Islet precursor cell (in vitro differentiated cells): Measurements from ENCODE around the gene ABCC12.
A peak's percentile ranks its signal among the peaks of the same experiment; 100 is the strongest.

Experiments used
- DNase-seq: peaks from one replicate; pipeline ENCODE4 v3.0.0-alpha.2; 2018

The ABCC12 gene

DNA sequence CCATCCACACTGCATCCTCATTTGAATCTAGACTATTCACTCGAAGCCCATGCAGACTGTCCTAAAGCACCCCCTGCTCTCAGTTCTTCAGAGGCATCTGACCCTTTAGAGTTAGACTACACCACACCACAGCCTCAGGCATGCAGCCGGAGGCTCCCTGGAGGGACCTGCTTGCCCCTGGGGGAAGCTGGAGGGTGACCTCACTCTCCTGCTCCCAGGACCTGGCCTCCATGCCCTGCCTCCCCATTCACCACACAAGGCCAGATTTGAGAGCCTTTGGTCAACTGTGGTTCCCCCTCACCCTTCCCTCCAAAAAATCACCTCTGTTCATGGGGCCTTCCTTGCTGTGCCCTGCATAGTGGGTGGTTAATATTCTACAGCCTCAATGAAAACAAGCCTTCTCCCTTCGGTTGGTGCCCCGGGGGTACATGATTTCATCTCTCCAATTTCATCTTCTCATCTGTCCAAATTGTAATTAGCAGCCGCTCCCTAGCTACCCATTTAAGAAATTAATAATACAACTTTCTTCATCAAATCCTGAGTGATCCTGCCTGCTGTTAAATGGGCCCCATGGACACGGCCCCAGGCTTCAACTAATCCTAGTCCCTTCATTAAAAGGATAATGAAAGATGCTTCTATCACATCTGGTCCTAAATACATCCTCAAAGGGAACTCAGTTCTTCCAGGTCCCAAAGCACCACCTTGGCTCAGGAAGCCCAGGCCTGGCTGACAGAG is 24.4 kb downstream of the ABCC12 start:
- no peak for DNase-seq

DNA sequence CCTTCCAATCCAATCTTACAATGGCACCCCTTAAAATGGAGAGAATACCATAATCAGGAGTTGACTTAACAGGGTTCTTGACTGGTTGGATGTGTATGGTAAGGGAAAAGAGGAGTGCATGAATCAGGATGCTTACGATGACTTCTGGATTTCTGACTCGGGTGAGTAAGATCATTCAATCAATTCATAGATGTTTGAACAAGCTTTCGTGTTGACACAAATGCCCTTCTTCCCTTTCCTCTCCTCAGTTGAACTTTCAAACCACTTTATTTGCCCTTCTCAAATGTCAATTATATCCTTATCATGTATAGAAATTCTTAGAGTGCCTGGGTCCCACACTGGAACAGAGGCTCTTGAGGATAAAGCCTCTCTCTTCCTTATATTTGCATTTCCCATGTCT is 25.9 kb downstream of the ABCC12 start:
- DNase-seq = no peak

DNA sequence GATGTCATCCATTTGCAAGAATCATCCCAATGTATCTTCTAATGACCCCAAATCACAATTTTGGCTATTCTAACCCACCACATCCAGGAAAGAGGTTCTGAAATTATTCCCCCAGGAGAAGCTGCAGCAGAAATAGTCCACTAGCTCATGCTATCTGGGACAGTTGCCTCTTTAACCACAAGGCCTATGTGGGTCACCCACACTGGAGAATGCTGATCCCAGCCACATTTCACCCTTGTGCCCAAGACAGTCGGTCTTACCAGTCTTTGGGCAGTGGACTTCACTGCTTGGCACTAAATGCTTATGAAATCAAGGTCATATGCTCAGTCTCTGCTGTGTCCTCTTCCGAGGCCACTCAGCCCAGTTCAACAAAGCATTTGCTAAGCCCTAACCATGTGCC is 27.0 kb downstream of the ABCC12 start:
- DNase-seq = no peak

DNA sequence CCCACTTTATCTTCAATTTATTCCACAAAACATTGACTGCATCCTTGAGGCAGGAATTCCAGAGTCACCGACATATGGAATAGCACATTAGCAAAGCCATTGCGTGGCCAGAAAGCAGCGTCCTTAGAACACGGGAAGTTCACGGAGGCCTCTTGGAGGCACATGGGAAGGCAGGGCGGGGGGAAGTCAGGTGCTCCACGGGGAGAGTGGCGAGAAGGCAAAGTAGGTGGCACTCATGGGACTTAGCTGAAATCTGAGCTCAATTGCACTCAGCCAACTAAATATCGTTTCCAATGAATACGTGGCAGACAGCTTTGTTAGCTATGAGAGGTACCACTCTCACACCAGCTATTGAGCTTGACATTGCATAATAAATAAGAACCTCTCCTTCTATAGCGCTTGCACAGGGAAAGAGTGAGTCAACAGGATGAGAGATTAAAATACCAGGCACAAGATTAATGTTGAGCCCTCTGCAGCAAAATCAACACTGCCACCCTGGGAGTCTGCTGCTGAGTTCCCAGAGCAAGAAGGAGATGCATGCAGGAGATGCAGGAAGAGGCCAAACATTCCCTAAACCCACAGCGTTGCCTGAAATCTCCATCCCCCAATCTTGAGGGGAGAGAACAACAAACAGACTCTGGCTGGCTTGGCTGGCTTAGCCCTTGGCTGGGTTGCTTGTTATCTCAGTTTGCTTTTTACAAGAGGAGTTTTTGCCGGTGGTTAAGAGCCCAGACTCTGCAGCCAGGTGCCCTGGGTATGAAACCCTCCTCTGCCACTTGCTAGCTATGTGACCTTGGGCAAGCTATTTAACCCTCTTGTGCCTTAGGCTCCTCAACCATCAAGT is 28.8 kb downstream of the ABCC12 start:
- peak; percentile 85 for DNase-seq

DNA sequence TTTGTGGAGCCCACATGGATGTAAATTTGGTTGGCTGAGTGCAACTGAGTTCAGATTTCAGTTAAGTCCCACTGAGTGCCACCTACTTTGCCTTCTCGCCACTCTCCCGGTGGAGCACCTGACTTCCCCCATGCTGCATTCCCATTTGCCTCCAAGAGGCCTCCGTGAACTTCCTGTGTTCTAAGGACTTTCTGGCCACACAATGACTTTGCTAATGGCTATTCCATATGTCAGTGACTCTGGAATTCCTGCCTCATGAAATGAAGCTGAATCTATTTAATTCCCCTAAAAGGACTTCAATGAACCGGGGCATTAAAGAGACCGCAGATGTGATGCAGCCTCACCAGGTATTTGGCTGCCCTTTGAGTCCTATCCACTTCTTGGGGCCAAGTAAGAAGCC is 29.9 kb downstream of the ABCC12 start:
- DNase-seq = no peak

DNA sequence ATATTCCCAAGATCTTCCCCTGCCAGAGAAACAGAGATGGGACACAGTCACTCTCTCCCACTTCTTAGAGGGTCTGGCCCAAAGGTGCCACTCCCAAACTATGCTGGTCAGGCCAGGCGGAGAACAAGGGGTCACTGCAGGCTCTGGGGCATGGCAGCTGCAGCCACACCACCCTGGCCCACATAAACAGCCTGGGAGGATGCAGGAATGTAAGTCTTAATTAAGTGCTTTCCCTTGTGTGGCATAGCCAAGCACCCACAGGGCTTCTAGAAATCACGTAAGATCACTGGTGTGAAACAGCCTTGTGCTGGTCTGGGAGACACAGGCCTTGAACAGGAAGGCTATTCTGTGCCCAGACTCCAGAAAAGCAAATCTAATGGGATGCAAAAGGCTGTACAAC is 31.5 kb downstream of the ABCC12 start:
- DNase-seq = no peak

DNA sequence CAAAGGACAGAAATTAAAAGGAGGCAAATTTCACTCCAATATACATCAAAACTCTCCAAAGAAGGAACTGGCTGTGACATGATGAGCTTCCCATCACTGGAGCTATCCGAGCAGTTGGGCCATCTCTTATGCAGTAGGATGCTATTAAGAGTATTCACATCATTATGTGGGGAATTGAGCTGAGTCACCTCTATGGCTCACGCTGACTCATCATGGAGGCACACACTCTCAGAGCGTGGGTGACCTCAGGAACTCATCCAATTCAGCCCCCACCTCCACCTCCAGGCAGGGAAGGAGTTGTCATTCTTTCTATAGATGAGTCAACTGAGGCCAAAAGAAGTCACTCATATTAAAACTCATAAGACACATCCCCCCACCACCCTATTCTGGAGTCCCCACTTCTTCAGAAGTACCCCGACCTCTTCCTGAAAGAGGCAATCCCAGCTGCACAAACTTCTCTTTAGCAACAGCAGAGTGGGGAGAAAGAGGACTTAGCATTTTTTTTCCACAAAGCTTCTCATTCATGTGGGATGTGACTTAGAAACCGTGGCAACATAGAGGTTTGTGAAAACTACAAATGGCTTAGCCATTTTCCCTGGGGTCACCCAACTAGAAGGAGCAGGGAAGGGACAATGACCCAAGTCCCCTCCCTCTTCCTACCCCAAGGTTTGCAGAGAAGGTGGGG is 32.5 kb downstream of the ABCC12 start:
- peak; percentile 93 for DNase-seq

DNA sequence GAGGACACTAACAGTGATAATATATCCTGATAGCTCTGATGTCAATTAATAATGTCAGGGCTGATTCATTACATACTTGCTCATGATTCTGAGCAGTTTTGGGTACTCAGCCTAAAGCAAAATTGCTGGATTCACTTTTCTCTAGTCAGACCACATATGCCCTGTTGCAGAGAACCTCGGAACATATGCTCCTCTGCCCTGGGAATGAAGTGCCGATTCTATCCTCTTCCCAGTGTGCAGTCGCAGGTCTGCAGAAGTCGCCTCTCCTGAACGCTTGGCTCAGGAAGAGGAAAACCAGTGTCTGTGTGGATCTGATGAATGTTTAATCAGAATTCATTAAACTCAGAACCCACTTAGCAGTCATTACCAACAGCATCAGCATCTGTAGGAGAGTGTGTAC is 34.5 kb downstream of the ABCC12 start:
- no peak for DNase-seq

DNA sequence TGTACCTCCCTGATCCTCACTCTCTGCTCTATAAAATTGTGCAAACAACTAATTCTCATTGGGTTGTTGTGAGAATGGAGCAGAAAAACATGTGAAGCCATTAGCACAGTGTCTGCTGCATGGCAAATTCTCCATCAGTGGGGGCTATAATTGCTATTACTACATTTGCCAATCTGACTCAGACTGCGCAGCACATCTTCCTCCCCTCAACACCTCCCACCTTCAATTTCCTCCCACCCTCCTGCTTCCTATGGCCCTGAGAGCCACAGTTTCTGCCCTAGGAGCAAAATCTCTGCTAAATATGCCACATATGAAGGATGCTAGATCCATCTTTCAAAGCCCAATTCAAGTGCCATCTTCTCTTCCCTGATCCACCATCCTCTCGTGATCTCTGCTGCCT is 37.0 kb downstream of the ABCC12 start:
- DNase-seq = no peak

DNA sequence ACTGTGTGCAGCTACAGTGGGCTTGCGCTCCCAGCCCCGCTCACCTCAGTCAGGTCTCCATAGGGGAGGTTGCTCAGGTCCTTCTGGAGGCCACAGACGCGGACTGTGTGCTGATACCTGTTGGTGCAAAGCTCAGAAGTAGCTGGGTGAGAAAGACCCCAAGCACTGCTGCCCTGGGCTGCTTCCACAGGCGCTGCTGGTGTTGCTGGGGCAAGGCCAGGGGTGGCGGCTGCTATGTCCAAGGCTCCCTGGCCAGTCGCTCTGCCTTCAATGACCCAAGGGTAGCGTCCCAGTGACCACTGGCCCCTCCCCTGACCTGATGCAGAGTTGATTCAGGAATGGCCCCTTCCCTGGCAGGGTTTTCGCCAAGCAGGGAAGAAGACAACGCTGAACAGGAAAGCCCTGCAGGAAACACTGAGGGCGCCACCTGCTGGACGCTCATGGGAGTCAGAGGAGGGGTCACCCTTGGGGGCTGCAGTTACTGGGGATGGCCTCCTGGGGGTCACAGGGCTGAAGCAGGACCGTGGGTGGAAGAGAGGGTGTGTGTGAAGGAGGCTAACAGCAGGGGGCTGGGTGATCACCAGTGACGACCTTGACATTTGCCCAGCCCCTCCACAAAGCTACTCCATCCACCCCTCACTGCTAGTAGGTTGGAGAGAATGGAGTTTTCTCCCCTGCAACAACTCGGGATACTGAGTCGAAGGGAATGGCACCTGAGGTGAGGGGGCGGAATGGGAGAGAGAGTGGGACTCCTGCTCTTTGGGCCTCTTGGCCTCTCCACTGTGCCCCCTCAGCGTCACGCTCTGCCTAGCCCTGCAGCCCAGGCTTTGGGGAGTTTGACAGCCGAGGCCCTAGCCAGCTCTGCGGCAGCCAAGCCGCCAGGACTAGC is 38.3 kb downstream of the ABCC12 start:
- DNase-seq = peak; percentile 95

DNA sequence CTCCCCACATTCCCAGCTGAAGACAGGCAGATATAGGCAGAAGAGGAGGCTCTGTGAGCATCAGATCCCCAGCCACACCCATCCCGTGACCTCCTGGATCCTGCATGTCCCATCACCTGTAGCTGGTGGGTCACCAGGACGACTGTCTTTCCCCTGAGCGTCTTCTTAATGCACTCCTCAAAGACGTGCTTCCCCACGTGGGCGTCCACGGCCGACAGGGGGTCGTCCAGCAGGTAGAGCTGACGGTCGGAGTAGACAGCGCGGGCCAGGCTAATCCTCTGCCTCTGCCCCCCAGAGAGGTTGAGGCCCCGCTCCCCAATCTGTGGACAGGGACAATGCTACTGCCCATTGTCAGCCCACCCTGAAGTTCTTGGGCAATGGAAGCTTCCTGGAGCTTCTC is 40.5 kb downstream of the ABCC12 start:
- DNase-seq = no peak

DNA sequence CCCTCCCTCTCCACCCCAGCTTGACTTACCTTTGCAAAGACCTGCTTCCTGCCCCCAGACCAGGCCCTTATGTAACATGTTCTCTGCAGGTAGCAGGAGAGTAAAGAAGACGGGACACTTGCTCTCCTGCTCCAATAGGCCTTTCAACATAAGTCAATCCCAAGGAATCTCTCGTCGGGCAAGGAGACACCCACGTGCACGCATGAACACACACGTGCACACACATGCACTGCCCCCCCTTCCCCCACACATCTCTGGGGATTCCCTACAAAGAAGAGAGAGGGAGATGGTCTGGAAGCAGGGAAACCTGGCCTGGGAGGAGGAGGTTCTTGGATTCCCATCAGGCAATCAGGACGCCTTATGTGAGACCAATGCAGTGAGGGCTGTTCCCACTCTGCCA is 41.4 kb downstream of the ABCC12 start:
- no peak for DNase-seq

DNA sequence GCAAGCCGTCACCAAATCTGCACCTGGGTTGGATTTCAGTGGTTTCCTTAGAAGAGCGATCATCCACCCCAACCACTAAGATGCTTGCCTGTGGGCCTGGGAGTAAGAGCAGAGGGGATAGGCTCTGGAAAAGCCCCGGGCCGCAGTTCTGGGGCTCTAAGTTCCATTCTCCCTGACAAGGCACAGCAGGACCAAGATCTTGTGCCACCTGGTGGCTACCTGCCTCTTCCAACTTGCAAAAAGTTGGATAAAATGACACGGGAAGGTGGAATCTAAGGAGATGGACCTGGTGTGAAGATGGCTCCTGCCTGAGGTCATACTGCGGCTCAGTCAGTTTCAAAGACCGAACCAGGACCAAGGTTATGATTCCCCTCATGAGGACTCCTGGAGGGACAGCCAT is 42.3 kb downstream of the ABCC12 start:
- peak; percentile 63 for DNase-seq

DNA sequence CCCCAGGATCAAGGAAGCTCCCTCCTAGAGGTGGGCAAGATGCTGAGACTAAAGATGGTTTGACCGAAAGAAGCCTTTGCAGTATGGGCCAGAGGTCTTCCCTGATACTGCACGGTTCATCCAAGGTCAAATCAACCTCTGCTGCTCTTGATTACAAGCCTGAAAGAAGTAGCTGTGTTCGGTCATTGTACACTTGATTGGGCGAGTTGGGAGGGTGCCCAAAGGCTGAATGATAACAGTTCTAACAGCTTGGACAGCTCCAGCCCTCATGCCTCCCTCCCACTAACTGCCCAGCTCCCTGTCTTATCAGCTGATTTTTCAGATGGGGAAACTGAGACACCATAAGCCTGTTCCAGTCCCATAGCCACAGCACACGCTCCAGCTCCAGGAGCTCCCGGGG is 42.8 kb downstream of the ABCC12 start:
- no peak for DNase-seq

DNA sequence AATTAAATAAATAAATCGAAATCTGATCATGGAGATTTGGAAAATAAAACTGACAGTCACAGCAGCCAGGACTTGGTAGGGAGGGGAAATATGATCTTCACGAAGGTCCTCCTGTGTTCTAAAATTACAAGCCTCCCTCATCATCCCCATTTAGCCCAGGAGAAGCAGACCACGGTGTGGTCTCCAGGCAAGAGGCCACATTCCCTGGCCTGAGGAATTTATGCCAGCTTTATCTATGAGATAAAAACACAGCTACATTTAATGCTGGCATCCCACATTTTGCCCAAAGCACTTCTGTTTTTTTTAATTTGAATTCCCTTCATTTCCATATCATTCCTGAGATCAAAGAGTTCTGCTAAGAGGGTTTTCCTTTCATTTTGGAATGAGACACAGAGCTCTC is 43.2 kb downstream of the ABCC12 start:
- DNase-seq = no peak

DNA sequence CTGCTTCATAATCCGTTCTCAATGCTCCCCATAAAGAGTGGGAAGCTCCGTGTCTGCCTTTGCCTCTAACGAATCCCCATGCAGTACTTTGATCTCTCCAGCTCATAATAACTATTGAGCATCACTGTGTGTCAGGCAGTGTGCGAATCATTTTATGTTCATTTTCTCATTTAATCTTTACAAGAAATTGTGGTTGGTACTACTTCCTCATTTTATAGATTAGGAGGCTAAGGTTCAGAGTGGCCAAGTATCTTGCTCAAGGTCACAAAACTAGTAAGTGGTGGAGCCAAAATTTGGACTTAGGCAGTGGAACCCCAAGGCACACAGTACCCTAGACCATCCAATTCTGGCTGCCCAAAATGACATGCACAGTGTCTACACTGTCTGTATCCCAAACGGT is 44.8 kb downstream of the ABCC12 start:
- no peak for DNase-seq

DNA sequence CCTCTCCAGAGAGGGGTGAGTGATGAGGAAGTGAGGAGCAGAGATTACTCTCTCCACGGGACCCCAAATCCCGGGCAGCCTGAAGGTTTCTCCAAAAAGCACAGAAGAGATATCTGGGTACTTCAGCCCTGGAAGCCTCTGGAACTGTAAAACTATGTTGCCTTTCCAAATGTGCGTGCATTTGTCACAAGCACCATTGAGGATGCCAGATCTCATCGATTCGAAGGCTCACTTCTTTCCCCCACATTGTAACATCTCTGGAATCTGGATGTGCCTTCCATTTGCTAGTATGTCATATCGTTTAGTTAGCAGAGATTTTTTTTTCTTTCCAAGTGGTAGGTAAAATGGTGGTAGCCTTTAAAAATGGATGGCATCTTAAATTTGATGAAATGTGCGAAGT is 45.8 kb downstream of the ABCC12 start:
- DNase-seq = no peak

DNA sequence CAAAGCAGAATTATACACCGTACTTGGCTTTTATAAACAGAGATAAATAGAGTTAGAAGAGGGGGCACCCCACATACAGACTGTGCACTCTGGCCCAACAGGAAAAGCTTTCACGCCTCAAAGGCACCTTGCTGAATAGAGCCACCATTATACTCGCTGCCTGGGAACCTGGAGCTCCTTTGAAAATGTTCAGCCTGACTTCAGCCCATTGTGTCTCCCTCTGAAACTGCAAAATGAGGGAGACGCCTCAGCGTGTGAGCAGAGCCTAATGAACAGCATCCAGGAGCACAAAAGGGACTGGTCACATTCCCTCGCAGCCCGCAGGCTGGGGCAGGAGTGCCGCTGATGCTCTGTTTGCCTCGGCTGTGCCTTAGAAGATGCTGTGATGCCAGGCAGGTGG is 46.3 kb downstream of the ABCC12 start:
- no peak for DNase-seq

DNA sequence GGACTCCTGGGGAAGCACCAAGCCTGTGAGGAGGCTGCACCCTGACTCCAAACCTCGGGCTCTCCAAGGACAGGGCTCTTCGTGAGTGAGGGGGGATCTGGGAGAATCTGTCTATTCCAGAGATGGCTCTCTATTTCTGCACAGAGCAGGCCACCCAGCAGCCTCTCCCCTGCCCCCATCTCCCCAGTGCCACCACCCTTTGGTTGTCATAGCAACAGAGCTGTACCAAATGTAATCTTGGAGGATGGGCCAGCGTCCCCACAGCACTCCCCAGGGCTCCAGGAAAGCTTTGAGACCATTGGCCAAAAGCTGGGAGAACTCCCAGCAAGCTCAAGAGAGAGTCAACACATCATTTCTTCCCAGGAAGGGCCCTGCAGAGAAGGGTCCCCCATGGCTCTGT is 49.3 kb downstream of the ABCC12 start:
- no peak for DNase-seq
